ENCODE results near the gene GDPGP1.

GDPGP1 gene

GRCh38 chr15:90225504-90226234 is 8.3 kb upstream of the GDPGP1 start:
- DNase-seq (ENCODE audit: low read depth, low spot score): no peak

GRCh38 chr15:90227336-90227735 is 6.7 kb upstream of the GDPGP1 start:
- DNase-seq (ENCODE audit: low read depth, low spot score): no peak

- no peak for DNase-seq (ENCODE audit: low read depth, low spot score)
These were observed 5.9 kb upstream of the GDPGP1 start for GRCh38 chr15:90227816-90228772.

GRCh38 chr15:90228960-90229359 is 5.0 kb upstream of the GDPGP1 start:
- DNase-seq (ENCODE audit: low read depth, low spot score): no peak

GRCh38 chr15:90230071-90230494 is 3.9 kb upstream of the GDPGP1 start:
- DNase-seq (ENCODE audit: low read depth, low spot score): no peak

- DNase-seq (ENCODE audit: low read depth, low spot score): no peak
These were observed 3.4 kb upstream of the GDPGP1 start for GRCh38 chr15:90230610-90231009.

- no peak for DNase-seq (ENCODE audit: low read depth, low spot score)
These were observed 2.7 kb upstream of the GDPGP1 start for GRCh38 chr15:90231028-90232017.

GRCh38 chr15:90232196-90232595 is 1.8 kb upstream of the GDPGP1 start:
- DNase-seq (ENCODE audit: low read depth, low spot score): no peak

- no peak for DNase-seq (ENCODE audit: low read depth, low spot score)
These were observed 1.0 kb upstream of the GDPGP1 start for GRCh38 chr15:90232941-90233386.

- peak; percentile 99 for DNase-seq (ENCODE audit: low read depth, low spot score)
These were observed 468 bp upstream of the GDPGP1 start, which contains the start of gene CIB1 for GRCh38 chr15:90233387-90234095. TSS of gene CIB1 (minus strand) at chr15:90233941. CDS start at chr15:90233885, 56 bp downstream.

- DNase-seq (ENCODE audit: low read depth, low spot score): no peak
These were observed 5.4 kb downstream of the GDPGP1 start for GRCh38 chr15:90239371-90239770.

GRCh38 chr15:90240856-90241255 is 6.8 kb downstream of the GDPGP1 start:
- no peak for DNase-seq (ENCODE audit: low read depth, low spot score)

GRCh38 chr15:90241343-90242192 is 7.6 kb downstream of the GDPGP1 start:
- DNase-seq (ENCODE audit: low read depth, low spot score): no peak

- no peak for DNase-seq (ENCODE audit: low read depth, low spot score)
These were observed 10.1 kb downstream of the GDPGP1 start for GRCh38 chr15:90243943-90244639.

GRCh38 chr15:90248789-90249202 is 14.8 kb downstream of the GDPGP1 start:
- no peak for DNase-seq (ENCODE audit: low read depth, low spot score)

- DNase-seq (ENCODE audit: low read depth, low spot score): peak; percentile 93
These were observed 15.3 kb downstream of the GDPGP1 start, which contains the start of gene TTLL13 for GRCh38 chr15:90249203-90249863. TSS of gene TTLL13 (plus strand) at chr15:90249556. CDS start at chr15:90250631, 1,075 bp downstream.

GRCh38 chr15:90257776-90258175 is 23.8 kb downstream of the GDPGP1 start:
- DNase-seq (ENCODE audit: low read depth, low spot score): no peak

- peak; percentile 29 for DNase-seq (ENCODE audit: low read depth, low spot score)
These were observed 25.5 kb downstream of the GDPGP1 start for GRCh38 chr15:90259524-90259923.

Data from astrocyte of the hippocampus (primary cell).